BE2C (cell line): ENCODE results near the gene CROCC2.

Experiments
- DNase-seq: peaks from one replicate; pipeline ENCODE4 v3.0.0-alpha.2; 2020
- H3K27me3 ChIP-seq: fragments of 250-450 bp; sonication (Bioruptor Pico); 2 replicates; pipeline ENCODE4 v1.5.1; 2020; ENCODE audit warnings: mild to moderate bottlenecking
- H3K36me3 ChIP-seq: fragments of 250-450 bp; sonication (Bioruptor Pico); 2 replicates; pipeline ENCODE4 v1.5.1; 2020; ENCODE audit warnings: mild to moderate bottlenecking
- H3K4me1 ChIP-seq: fragments of 250-450 bp; sonication (Bioruptor Pico); 2 replicates; pipeline ENCODE4 v1.5.1; 2020
- H3K4me3 ChIP-seq: 2 replicates; pipeline ENCODE4 v1.5.1; 2011; ENCODE audit warnings: low read depth, low read length
- H3K9me3 ChIP-seq: fragments of 250-450 bp; sonication (Bioruptor Pico); 2 replicates; pipeline ENCODE4 v1.5.1; 2020
- CTCF ChIP-seq: IDR thresholded peaks from 2 replicates; pipeline ENCODE4 v1.5.1; 2012; ENCODE audit warnings: mild to moderate bottlenecking, low read depth, low read length

CROCC2 gene

DNA sequence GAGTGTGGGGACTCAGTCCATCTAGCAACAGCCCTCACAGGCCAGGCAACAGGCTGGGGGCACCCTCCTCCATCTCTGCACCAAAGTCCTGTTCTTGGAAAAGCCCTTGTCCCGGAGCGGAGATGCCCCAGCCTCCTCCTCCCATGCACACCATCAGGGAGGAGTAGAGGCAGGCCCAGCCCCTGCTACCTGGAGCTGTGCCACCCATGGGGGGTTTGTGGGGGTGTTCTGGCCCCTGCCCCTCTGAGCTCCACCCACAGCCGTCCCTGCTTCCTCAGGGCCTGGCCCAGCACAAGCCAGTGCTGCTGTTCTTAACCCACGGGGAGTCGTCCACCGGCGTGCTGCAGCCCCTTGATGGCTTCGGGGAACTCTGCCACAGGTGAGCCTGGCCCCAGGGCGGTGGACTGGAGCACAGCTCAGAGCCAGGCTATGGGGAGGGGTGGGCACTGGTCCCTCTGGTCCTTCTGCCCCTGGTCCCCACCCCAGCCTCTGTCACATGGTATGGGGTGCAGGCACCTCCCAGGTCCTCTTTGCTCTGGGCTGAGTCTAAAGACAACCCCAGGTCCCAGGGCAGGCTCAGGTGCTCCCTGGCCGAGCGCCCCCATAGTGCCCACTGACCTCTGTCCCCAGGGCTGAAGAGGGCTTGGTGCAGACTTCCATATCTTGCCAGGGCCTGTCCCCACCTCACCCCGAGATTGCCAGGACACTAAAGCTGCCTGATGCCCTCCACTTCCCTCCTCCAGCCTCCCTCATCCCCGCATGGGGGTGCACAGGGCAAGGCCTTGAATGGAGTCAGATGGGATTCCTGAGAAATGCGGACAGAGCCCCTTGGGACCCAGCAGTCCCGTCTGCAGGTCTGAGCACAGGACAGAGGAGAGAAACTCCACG is 34.8 kb upstream of the CROCC2 start:
- H3K27me3 ChIP-seq, result no peaks in the 10 kb centered on the region
- no peak for TF ChIP-seq CTCF
- no peaks in the 10 kb centered on the region for H3K36me3 ChIP-seq

DNA sequence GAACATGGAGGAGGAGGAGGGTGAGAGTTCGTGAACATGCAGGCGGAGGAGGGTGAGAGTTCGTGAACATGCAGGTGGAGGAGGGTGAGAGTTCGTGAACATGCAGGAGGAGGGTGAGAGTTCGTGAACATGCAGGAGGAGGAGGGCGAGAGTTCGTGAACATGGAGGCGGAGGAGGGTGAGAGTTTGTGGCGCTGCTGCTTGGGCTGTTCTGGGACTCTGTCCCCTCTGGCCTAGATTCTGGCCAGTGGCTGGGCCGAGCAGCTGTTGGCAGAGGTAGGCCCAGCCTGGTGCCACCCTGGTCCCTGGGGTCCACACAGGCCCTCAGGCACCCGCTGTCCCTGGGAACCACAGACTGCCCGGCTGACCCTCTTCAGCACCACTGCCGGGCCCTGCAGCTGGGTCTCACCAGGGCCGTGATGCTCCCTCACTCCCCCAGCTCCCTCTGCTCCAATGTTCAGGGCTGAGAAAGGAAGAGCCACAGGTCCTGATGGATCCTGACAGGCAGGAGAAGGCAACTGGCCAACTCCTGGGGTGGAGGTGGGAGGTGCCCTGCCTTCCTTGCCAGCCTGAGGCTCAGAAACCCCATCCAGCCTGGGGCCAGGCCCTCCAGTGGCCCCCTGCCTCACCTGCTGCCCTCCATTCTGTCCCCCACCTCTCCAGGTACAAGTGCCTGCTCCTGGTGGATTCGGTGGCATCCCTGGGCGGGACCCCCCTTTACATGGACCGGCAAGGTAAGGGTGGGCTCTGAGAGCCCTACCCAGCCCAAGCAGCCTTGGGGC is 33.6 kb upstream of the CROCC2 start:
- H3K36me3 ChIP-seq, result no peaks in the 10 kb centered on the region
- no peak for DNase-seq
- no peak overlapping the region for H3K4me3 ChIP-seq
- no peaks in the 10 kb centered on the region for H3K27me3 ChIP-seq
- H3K4me1 ChIP-seq, result no peaks in the 10 kb centered on the region
- H3K9me3 ChIP-seq, result no peaks in the 10 kb centered on the region
- no peak for TF ChIP-seq CTCF

More for the DNA sequence above, 34.8 kb upstream of the CROCC2 start:
- no peak for DNase-seq
- Histone ChIP-seq H3K9me3 (no peaks in the 10 kb centered on the region), H3K4me3 (no peak overlapping the region), H3K4me1 (no peaks in the 10 kb centered on the region)

DNA sequence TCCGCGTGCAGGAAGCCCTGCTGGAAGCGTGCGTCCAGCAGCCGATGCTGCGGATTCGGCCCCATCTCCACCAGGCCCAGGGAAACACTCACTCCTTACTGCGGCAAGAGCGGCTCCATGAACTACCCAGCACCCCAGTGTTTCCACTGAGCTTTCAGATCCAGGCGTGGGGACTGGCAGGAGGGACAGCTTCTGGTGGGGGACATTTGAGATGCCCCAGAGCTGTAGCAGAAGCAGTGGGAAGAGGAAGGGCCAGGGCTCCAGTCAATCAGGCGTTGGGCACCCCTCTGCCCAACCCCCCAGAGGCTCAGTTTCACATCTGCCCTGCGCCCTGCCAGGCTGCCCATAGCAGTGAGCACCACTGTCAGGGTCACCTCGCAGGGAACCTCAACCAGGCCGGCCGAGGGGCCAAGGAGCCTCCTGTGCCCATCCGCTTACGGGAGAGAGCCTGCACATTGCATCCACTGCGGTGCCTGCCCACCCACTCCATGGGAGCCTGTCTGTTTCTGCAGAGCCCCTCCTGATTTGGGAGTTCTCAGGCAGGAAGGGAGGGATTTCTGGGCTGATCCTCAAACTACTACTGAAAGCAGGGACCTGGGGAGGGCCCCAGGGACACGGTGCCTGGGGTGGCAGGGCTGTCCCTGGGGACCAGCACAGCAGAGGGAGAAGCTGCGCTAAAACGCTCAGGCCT is 32.9 kb upstream of the CROCC2 start:
- H3K4me1 ChIP-seq, result no peaks in the 10 kb centered on the region
- no peaks in the 10 kb centered on the region for H3K27me3 ChIP-seq
- H3K36me3 ChIP-seq, result no peaks in the 10 kb centered on the region
- DNase-seq, result no peak
- H3K4me3 ChIP-seq, result no peak overlapping the region
- no peak for TF ChIP-seq CTCF
- H3K9me3 ChIP-seq, result no peaks in the 10 kb centered on the region

DNA sequence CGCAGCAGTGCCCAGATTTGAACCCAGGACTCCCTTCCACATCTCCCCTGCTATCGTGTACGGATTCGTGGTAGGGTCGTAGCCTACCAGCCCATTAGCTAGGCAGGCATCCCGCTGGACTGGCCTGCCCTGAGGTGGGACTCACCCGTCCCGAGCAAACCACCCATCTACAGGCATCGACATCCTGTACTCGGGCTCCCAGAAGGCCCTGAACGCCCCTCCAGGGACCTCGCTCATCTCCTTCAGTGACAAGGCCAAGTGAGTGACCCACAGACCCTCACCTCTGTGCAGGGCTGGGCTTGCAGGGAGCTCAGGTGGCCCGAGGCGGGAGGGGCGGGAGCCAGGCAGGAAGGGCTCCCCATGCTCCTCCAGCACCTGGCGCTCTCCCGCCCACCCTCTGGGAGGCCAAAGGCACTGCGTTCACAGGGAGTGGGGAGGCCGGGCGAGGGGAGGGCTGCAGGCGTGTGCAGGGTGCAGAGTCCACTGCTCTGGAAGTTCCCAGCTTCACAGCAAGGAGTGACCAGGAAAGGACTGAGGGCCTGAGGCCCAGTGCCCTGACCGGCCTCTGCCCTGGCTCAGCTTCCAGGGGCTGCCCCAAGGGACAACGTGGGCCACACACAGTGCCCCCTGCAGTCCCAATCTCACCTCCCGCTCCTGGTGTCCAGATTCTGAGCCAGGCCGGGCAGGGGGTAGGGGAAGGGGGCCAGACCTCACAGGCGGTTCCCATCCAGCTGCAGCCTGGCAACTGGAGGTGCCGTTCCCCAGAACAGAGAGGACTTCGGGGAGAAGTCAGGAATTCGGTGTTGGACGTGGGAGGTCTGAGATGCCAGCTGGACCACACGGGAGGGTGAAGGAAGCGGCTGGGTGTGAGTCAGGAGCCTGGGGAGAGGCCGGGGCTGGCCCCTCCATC is 32.1 kb upstream of the CROCC2 start:
- no peaks in the 10 kb centered on the region for H3K27me3 ChIP-seq
- peak; percentile 10 for DNase-seq
- TF ChIP-seq CTCF, result no peak

GRCh38 chr2:240874715-240875227 is 31.4 kb upstream of the CROCC2 start:
- Histone ChIP-seq H3K4me1 (no peaks in the 10 kb centered on the region), H3K4me3 (no peak overlapping the region), H3K27me3 (no peaks in the 10 kb centered on the region), H3K9me3 (no peaks in the 10 kb centered on the region), H3K36me3 (no peaks in the 10 kb centered on the region)
- no peak for TF ChIP-seq CTCF
- DNase-seq, result no peak

More for the DNA sequence above, 32.1 kb upstream of the CROCC2 start:
- Histone ChIP-seq H3K4me1 (no peaks in the 10 kb centered on the region), H3K4me3 (no peak overlapping the region), H3K36me3 (no peaks in the 10 kb centered on the region), H3K9me3 (no peaks in the 10 kb centered on the region)
